HCT116 (cell line): Measurements from ENCODE around the gene ZNF490. TPM values are rescaled to one million over a fixed set of nuclear protein-coding genes. Genes with fewer than 3 reads are reported as not detected.

ENCODE experiments used
- ATAC-seq: fragments of 200-7000 bp; cut with Tn5 transposase; 2 replicates; pipeline ENCODE4 v1.9.1; 2020; ENCODE audit warnings: mild to moderate bottlenecking, moderate library complexity
- BruUV-seq: library from RNA; stranded (reverse); fragments of 400-500 nt; replicated peaks from 2 replicates; lab custom pipeline; 2021; lab: Mats Ljungman, UMichigan
- CTCF ChIA-PET: fragments of 300-600 bp; sonication (Branson Sonifier 250); formaldehyde crosslinking; loops from one replicate; lab custom pipeline; 2021; ENCODE audit warnings: antibody characterized with exemption; lab: Charles Lee
- POLR2A ChIA-PET: fragments of 300-600, 350-600 bp; sonication (Branson Sonifier 250); formaldehyde crosslinking; loops from one replicate; lab custom pipeline; 2021; ENCODE audit warnings: antibody characterized with exemption; lab: Charles Lee
- RAD21 ChIA-PET, 2 experiments: fragments of 300-600 bp; sonication (Branson Sonifier 250); formaldehyde crosslinking; loops; one replicate each; lab custom pipeline; 2023; ENCODE audit warnings: low total read pairs in 2 of 2; ENCODE audit not compliant: uncharacterized antibody in 2 of 2, unreplicated experiment in 2 of 2, low non-redundant PET in 1 of 2; lab: Charles Lee
- DNase-seq: peaks from one replicate; pipeline ENCODE4 v3.0.0-alpha.2; 2010; ENCODE audit warnings: low read depth, low spot score
- H2AFZ ChIP-seq: fragments of 200-600 bp; shearing (Covaris generic), sonication (generic); 2 replicates; pipeline ENCODE4 v1.6.1; 2017; ENCODE audit warnings: low read depth, mixed run types, mixed read lengths, antibody characterized with exemption, low read length; ENCODE audit not compliant: poor library complexity, severe bottlenecking
- H3K27ac ChIP-seq: 2 replicates; pipeline ENCODE4 v1.5.1; 2012; ENCODE audit warnings: low read depth, low read length
- H3K27me3 ChIP-seq: fragments of 200-600 bp; sonication (generic); 2 replicates; pipeline ENCODE4 v1.6.1; 2016; ENCODE audit warnings: mixed run types, low read length, mixed read lengths; ENCODE audit not compliant: insufficient read depth
- H3K36me3 ChIP-seq, 2 experiments: fragments of 200-500 bp in 1 of 2; fragments of 200-600 bp in 1 of 2; sonication (Bioruptor generic) in 1 of 2; sonication (generic) in 1 of 2; 2 replicates each; pipeline versions ENCODE4 v1.5.1 to v1.6.1; 2014 to 2016; ENCODE audit warnings: low read length in 2 of 2, inconsistent platforms in 1 of 2, mixed read lengths in 1 of 2, mixed run types in 1 of 2; ENCODE audit not compliant: insufficient read depth in 2 of 2, control insufficient read depth in 1 of 2
- H3K4me1 ChIP-seq, 2 experiments: fragments of 200-600 bp in 1 of 2; sonication (generic) in 1 of 2; 2 replicates each; pipeline versions ENCODE4 v1.5.1 to v1.6.1; 2012 to 2017; ENCODE audit warnings: low read length in 2 of 2, inconsistent platforms in 1 of 2, mild to moderate bottlenecking in 1 of 2, mixed read lengths in 1 of 2, mixed run types in 1 of 2, moderate library complexity in 1 of 2; ENCODE audit not compliant: insufficient read depth in 2 of 2, control insufficient read depth in 1 of 2
- H3K4me2 ChIP-seq: fragments of 200-600 bp; sonication (generic); 2 replicates; pipeline ENCODE4 v1.6.1; 2017; ENCODE audit warnings: mixed run types, low read length, mixed read lengths
- H3K4me3 ChIP-seq, 2 experiments: fragments of 200-600 bp in 1 of 2; sonication (generic) in 1 of 2; replicated peaks in 1 of 2; 2 replicates each; pipeline ENCODE4 v1.5.1; 2011 to 2016; ENCODE audit warnings: low read length in 2 of 2, control low read depth in 1 of 2, low read depth in 1 of 2, mild to moderate bottlenecking in 1 of 2, mixed read lengths in 1 of 2, mixed run types in 1 of 2
- H3K79me2 ChIP-seq: fragments of 200-600 bp; sonication (generic); 2 replicates; pipeline ENCODE4 v1.6.1; 2017; ENCODE audit warnings: mild to moderate bottlenecking, mixed run types, low read length, moderate library complexity, mixed read lengths; ENCODE audit not compliant: insufficient read depth
- H3K9ac ChIP-seq: fragments of 200-600 bp; sonication (generic); 2 replicates; pipeline ENCODE4 v1.6.1; 2016; ENCODE audit warnings: low read length, mixed read lengths
- H3K9me2 ChIP-seq: fragments of 200-600 bp; sonication (generic), shearing (Covaris generic); 2 replicates; pipeline ENCODE4 v1.6.1; 2017; ENCODE audit warnings: mixed run types, mild to moderate bottlenecking, moderate library complexity; ENCODE audit not compliant: insufficient read depth
- H3K9me3 ChIP-seq, 2 experiments: fragments of 200-500 bp in 1 of 2; fragments of 200-600 bp in 1 of 2; sonication (Bioruptor generic) in 1 of 2; sonication (generic) in 1 of 2; 2 replicates each; pipeline ENCODE4 v1.6.1; 2014 to 2017; ENCODE audit warnings: low read length in 2 of 2, mixed read lengths in 2 of 2, inconsistent platforms in 1 of 2, low read depth in 1 of 2, mild to moderate bottlenecking in 1 of 2, mixed run types in 1 of 2, moderate library complexity in 1 of 2; ENCODE audit not compliant: control insufficient read depth in 1 of 2, insufficient read depth in 1 of 2
- H4K20me1 ChIP-seq: fragments of 200-600 bp; sonication (generic), shearing (Covaris generic); 2 replicates; pipeline ENCODE4 v1.6.1; 2017; ENCODE audit warnings: mixed run types, mild to moderate bottlenecking, moderate library complexity; ENCODE audit not compliant: insufficient read depth
- CBX3 ChIP-seq: IDR thresholded peaks from 2 replicates; pipeline ENCODE4 v1.6.1; 2012; ENCODE audit warnings: low read depth
- CTCF ChIP-seq, 3 experiments: fragments of 200-600 bp in 1 of 3; sonication (generic) in 1 of 3; IDR thresholded peaks in 2 of 3; conservative IDR thresholded peaks in 1 of 3; 2 replicates each; pipeline ENCODE4 v1.5.1; 2012 to 2017; ENCODE audit warnings: low read depth in 2 of 3, low read length in 2 of 3, antibody characterized with exemption in 1 of 3, borderline replicate concordance in 1 of 3, control low read depth in 1 of 3, mild to moderate bottlenecking in 1 of 3, mixed read lengths in 1 of 3, mixed run types in 1 of 3, moderate library complexity in 1 of 3; ENCODE audit not compliant: insufficient read depth in 1 of 3
- POLR2AphosphoS5 ChIP-seq: IDR thresholded peaks from 2 replicates; pipeline ENCODE4 v1.6.1; 2011; ENCODE audit warnings: mild to moderate bottlenecking, low read depth, low read length, moderate library complexity
- intact Hi-C: fragments of 100-400 bp; cut with micrococcal nuclease; formaldehyde crosslinking; loops from 2 replicates; pipeline ENCODE4 v1.10.0; 2022
- total RNA-seq: library from RNA; stranded (reverse); gene quantifications from one replicate; pipeline ENCODE4 v1.2.1, GENCODE V29; 2021; ENCODE audit not compliant: unreplicated experiment

Gene ZNF490
- total RNA-seq, 1 experiment from 2014 or later: 5.8 TPM

DNA sequence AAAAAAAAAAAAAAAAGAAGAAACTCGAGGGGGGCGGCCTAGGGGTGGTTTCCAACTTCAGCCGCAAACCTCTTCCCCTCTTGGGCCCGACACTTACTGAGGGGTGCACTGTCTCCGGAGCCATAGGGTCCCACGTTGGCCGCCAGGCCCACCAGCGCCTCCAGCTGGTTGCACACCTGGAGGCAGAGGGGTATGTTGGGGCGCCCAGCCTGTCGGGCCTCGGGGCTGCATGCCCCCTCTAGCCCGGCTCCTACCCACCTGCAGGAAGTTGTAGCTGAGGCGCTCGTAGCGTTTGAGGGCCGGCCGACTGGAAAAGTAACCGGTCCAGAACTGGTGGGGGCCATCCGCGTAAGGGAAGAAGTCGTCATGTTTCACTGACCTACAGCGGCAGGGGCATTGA is 47.4 kb upstream of the ZNF490 start:
- H3K36me3 ChIP-seq: peaks cover 0 to 10% of the 10 kb centered on the region in 2 experiments; a peak in 2 of 4 replicates
- CTCF ChIA-PET: no interaction called here

More for the DNA sequence above, 47.4 kb upstream of the ZNF490 start:
- no TSS peak for BruUV-seq
- H3K9ac ChIP-seq: no peak overlapping the region
- TF ChIP-seq CTCF (IDR thresholded peaks at IDR 0.05 in 2 of 3, conservative IDR thresholded peaks at IDR 0.05 in 1 of 3; ENCODE audit: borderline replicate concordance in 1 of 3, insufficient read depth in 1 of 3, low read depth in 2 of 3, low read length in 2 of 3) (peak in 2 of 3 experiments; percentile 9 to 24; a peak in 1 of 6 replicates), POLR2AphosphoS5 (no peak), CBX3 (no peak)
- RAD21 ChIA-PET: interaction anchor here in 1 of 2 experiments (0.7 kb wide), 1 partner anchor 14 kb away, joined by 7 read pairs; no protein-coding TSS in a partner anchor
- H3K79me2 ChIP-seq: no peaks in the 10 kb centered on the region
- H3K27ac ChIP-seq: no peak overlapping the region
- no peak overlapping the region for H3K4me3 ChIP-seq
- intact Hi-C loops: no loop called here
- H4K20me1 ChIP-seq: no peaks in the 10 kb centered on the region
- DNase-seq (no peak), ATAC-seq (no peak)
- H3K4me2 ChIP-seq: no peak overlapping the region
- no peak overlapping the region for H2AFZ ChIP-seq
- no peaks in the 10 kb centered on the region for H3K4me1 ChIP-seq
- no peaks in the 10 kb centered on the region for H3K9me3 ChIP-seq
- POLR2A ChIA-PET: no interaction called here
- no peaks in the 10 kb centered on the region for H3K9me2 ChIP-seq
- no peaks in the 10 kb centered on the region for H3K27me3 ChIP-seq
